HG03280 (cell line): ENCODE results near the gene IRAK1.

Experiments
- ATAC-seq: cut with Tn5 transposase; IDR thresholded peaks from one replicate; pipeline ENCODE4 v1.9.1; 2021; ENCODE audit warnings: mild to moderate bottlenecking, moderate library complexity; ENCODE audit not compliant: unreplicated experiment

IRAK1 gene

GRCh38 chrX:153973127-153974002 lies 46.3 kb downstream of the IRAK1 start:
- no peak for ATAC-seq

GRCh38 chrX:153972368-153973126 lies 47.2 kb downstream of the IRAK1 start, which contains the start of gene TMEM187:
Gene TMEM187 (plus strand): TSS chrX:153972754. CDS start chrX:153982063, 9,309 bp downstream.
- peak; percentile 54 for ATAC-seq

GRCh38 chrX:153971450-153972367 lies 48.0 kb downstream of the IRAK1 start, which contains the start of gene HCFC1:
Gene HCFC1 (minus strand): TSS chrX:153971818. CDS start chrX:153970840, 978 bp downstream.
- peak; percentile 37 for ATAC-seq

GRCh38 chrX:153971124-153971449 lies 48.6 kb downstream of the IRAK1 start:
- peak; percentile 34 for ATAC-seq

GRCh38 chrX:153970357-153971123 lies 49.2 kb downstream of the IRAK1 start:
- ATAC-seq: no peak

- no peak for ATAC-seq
These were observed 49.8 kb downstream of the IRAK1 start for GRCh38 chrX:153969904-153970356.

GRCh38 chrX:153969125-153969903 lies 50.4 kb downstream of the IRAK1 start:
- no peak for ATAC-seq

- no peak for ATAC-seq
These were observed 51.0 kb downstream of the IRAK1 start for GRCh38 chrX:153968754-153969124.

GRCh38 chrX:153968255-153968654 lies 51.4 kb downstream of the IRAK1 start:
- ATAC-seq: no peak

- ATAC-seq: no peak
These were observed 52.0 kb downstream of the IRAK1 start for GRCh38 chrX:153967536-153968224.

- ATAC-seq: no peak
These were observed 52.7 kb downstream of the IRAK1 start for GRCh38 chrX:153966841-153967535.

- ATAC-seq: no peak
These were observed 53.4 kb downstream of the IRAK1 start for GRCh38 chrX:153966283-153966688.

- ATAC-seq: no peak
These were observed 54.3 kb downstream of the IRAK1 start for GRCh38 chrX:153965406-153965805.

- no peak for ATAC-seq
These were observed 55.6 kb downstream of the IRAK1 start for GRCh38 chrX:153964105-153964504.

GRCh38 chrX:153963546-153963945 lies 56.2 kb downstream of the IRAK1 start:
- no peak for ATAC-seq

GRCh38 chrX:153961292-153961691 lies 58.4 kb downstream of the IRAK1 start:
- ATAC-seq: no peak

- no peak for ATAC-seq
These were observed 58.9 kb downstream of the IRAK1 start for GRCh38 chrX:153960786-153961185.
